ENCODE results near the gene FBXL7. TPM values are rescaled to one million over a fixed set of nuclear protein-coding genes. Genes with fewer than 3 reads are reported as not detected.

FBXL7 gene
- total RNA-seq, 2 experiments from 2014 or later = not detected

DNA sequence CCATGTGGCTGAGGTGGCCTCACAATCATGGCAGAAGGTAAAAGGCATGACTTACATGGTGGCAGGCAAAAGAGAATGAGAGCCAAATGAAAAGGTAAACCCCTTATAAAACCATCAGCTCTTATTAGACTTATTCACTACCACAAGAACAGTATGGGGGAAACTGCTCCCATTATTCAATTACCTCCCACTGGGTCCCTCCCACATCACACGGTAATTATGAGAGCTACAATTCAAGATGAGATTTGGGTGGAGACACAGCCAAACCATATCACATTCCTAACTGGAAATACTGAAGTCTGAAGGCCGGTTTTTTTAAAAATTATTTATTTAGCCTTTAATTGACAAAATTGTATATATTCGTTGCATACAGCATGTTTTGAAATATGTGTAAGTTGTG is 28.5 kb downstream of the FBXL7 start:
- H3K9me3 Mint-ChIP-seq = peaks cover 4% of the 10 kb centered on the region
- H3K27me3 Mint-ChIP-seq = no peaks in the 10 kb centered on the region
- no peaks in the 10 kb centered on the region for H3K4me1 Mint-ChIP-seq (ENCODE audit: low read depth)
- no peak for DNase-seq
- POLR2A ChIA-PET = no interaction called here
- CTCF ChIA-PET = no interaction called here
- no peak overlapping the region for H3K27ac Mint-ChIP-seq
- H3K36me3 Mint-ChIP-seq = no peaks in the 10 kb centered on the region
- H3K4me3 Mint-ChIP-seq = no peak overlapping the region
- intact Hi-C loops (cut with micrococcal nuclease) = no loop called here

GRCh38 chr5:15529013-15529412 is 29.0 kb downstream of the FBXL7 start:
- Mint-ChIP-seq H3K4me1 (ENCODE audit: low read depth) (no peaks in the 10 kb centered on the region), H3K9me3 (peaks cover 4% of the 10 kb centered on the region), H3K36me3 (no peaks in the 10 kb centered on the region), H3K27me3 (no peaks in the 10 kb centered on the region), H3K27ac (no peak overlapping the region), H3K4me3 (no peak overlapping the region)
- no peak for DNase-seq
- intact Hi-C loops (cut with micrococcal nuclease) = no loop called here
- ChIA-PET CTCF (interaction anchor here (1.2 kb wide), 1 partner anchor 10 kb away, joined by 3 read pairs; no protein-coding TSS in a partner anchor), POLR2A (no interaction called here)

DNA sequence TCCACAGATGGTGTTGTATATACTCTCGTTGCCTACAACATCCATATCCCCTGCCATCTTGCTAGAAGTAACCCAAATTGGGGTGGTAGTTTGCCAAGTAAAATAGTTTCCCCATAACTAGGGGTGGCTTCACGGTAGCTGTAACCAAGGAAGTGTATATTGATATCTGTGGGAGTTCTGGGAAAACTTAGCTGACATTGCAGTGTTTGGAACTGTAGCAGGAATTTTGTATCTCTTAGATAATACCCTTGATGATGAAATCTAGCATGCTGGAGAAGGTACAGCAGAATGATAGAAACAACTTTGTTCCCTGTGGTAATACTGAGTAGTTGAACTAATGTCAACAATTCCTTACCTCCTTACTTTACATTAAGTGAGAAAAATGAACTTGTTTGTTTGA is 29.8 kb downstream of the FBXL7 start:
- H3K27me3 Mint-ChIP-seq = no peaks in the 10 kb centered on the region
- H3K36me3 Mint-ChIP-seq = no peaks in the 10 kb centered on the region
- CTCF ChIA-PET = interaction anchor here (1.2 kb wide), 1 partner anchor 9 kb away, joined by 3 read pairs; no protein-coding TSS in a partner anchor
- intact Hi-C loops (cut with micrococcal nuclease) = no loop called here
- DNase-seq = no peak
- peaks cover 4% of the 10 kb centered on the region for H3K9me3 Mint-ChIP-seq
- no peak overlapping the region for H3K27ac Mint-ChIP-seq
- no peak overlapping the region for H3K4me3 Mint-ChIP-seq
- POLR2A ChIA-PET = no interaction called here
- no peaks in the 10 kb centered on the region for H3K4me1 Mint-ChIP-seq (ENCODE audit: low read depth)

GRCh38 chr5:15533129-15533893 is 33.3 kb downstream of the FBXL7 start:
- intact Hi-C loops (cut with micrococcal nuclease) = no loop called here
- POLR2A ChIA-PET = no interaction called here
- CTCF ChIA-PET = no interaction called here
- no peaks in the 10 kb centered on the region for H3K36me3 Mint-ChIP-seq
- peaks cover 5% of the 10 kb centered on the region for H3K9me3 Mint-ChIP-seq
- H3K4me3 Mint-ChIP-seq = no peak overlapping the region
- H3K27me3 Mint-ChIP-seq = no peaks in the 10 kb centered on the region
- DNase-seq = no peak
- no peaks in the 10 kb centered on the region for H3K4me1 Mint-ChIP-seq (ENCODE audit: low read depth)
- H3K27ac Mint-ChIP-seq = no peak overlapping the region

- no peak overlapping the region for H3K4me3 Mint-ChIP-seq
- H3K4me1 Mint-ChIP-seq (ENCODE audit: low read depth) = no peaks in the 10 kb centered on the region
- H3K27ac Mint-ChIP-seq = no peak overlapping the region
- no peak for DNase-seq
- ChIA-PET CTCF (no interaction called here), POLR2A (no interaction called here)
- intact Hi-C loops (cut with micrococcal nuclease) = no loop called here
- no peaks in the 10 kb centered on the region for H3K36me3 Mint-ChIP-seq
- peaks cover 5% of the 10 kb centered on the region for H3K9me3 Mint-ChIP-seq
- no peaks in the 10 kb centered on the region for H3K27me3 Mint-ChIP-seq
These were observed 36.0 kb downstream of the FBXL7 start for GRCh38 chr5:15535938-15536337.

- H3K9me3 Mint-ChIP-seq = peaks cover 3% of the 10 kb centered on the region
- H3K36me3 Mint-ChIP-seq = no peaks in the 10 kb centered on the region
- POLR2A ChIA-PET = no interaction called here
- no peaks in the 10 kb centered on the region for H3K27me3 Mint-ChIP-seq
- no peak overlapping the region for H3K4me3 Mint-ChIP-seq
- intact Hi-C loops (cut with micrococcal nuclease) = no loop called here
- no peaks in the 10 kb centered on the region for H3K4me1 Mint-ChIP-seq (ENCODE audit: low read depth)
- DNase-seq = no peak
- no peak overlapping the region for H3K27ac Mint-ChIP-seq
- CTCF ChIA-PET = interaction anchor here (0.8 kb wide), 1 partner anchor 9 kb away, joined by 3 read pairs; no protein-coding TSS in a partner anchor
These were observed 38.5 kb downstream of the FBXL7 start for GRCh38 chr5:15538516-15538915.

GRCh38 chr5:15539951-15540350 is 40.0 kb downstream of the FBXL7 start:
- Mint-ChIP-seq H3K9me3 (peaks cover 3% of the 10 kb centered on the region), H3K27me3 (no peaks in the 10 kb centered on the region), H3K36me3 (no peaks in the 10 kb centered on the region), H3K4me1 (ENCODE audit: low read depth) (no peaks in the 10 kb centered on the region), H3K4me3 (no peak overlapping the region), H3K27ac (no peak overlapping the region)
- no peak for DNase-seq
- POLR2A ChIA-PET = no interaction called here
- intact Hi-C loops (cut with micrococcal nuclease) = no loop called here
- CTCF ChIA-PET = no interaction called here

DNA sequence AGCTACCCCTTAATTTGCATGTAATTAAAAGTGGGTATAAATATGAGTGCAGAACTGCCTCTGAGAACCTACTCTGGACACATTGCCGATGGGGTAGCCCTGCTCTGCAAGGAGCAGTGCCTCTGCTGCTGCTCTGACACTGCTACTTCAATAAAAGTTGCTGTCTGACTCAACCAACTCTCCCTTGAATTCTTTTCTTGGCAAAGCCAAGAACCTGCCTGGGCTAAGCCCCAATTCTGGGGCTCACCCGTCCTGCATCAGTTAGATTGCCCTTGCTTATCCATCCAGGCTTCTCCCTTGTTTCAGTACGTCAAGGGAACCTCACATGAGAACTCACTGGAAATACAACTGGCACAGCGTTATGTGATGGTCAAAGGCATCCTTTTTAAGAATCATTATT is 44.1 kb downstream of the FBXL7 start:
- Mint-ChIP-seq H3K36me3 (no peaks in the 10 kb centered on the region), H3K27ac (no peak overlapping the region), H3K27me3 (no peaks in the 10 kb centered on the region), H3K9me3 (peaks cover 2% of the 10 kb centered on the region), H3K4me3 (no peak overlapping the region), H3K4me1 (ENCODE audit: low read depth) (no peaks in the 10 kb centered on the region)
- ChIA-PET CTCF (no interaction called here), POLR2A (no interaction called here)
- intact Hi-C loops (cut with micrococcal nuclease) = no loop called here
- DNase-seq = no peak

- Mint-ChIP-seq H3K4me3 (no peak overlapping the region), H3K4me1 (ENCODE audit: low read depth) (no peaks in the 10 kb centered on the region), H3K27ac (no peak overlapping the region), H3K9me3 (peaks cover 3% of the 10 kb centered on the region), H3K36me3 (no peaks in the 10 kb centered on the region), H3K27me3 (no peaks in the 10 kb centered on the region)
- POLR2A ChIA-PET = no interaction called here
- CTCF ChIA-PET = interaction anchor here (0.7 kb wide), 1 partner anchor 225 kb away, joined by 3 read pairs; no protein-coding TSS in a partner anchor
- intact Hi-C loops (cut with micrococcal nuclease) = no loop called here
- no peak for DNase-seq
These were observed 45.1 kb downstream of the FBXL7 start for GRCh38 chr5:15545082-15545481.

DNA sequence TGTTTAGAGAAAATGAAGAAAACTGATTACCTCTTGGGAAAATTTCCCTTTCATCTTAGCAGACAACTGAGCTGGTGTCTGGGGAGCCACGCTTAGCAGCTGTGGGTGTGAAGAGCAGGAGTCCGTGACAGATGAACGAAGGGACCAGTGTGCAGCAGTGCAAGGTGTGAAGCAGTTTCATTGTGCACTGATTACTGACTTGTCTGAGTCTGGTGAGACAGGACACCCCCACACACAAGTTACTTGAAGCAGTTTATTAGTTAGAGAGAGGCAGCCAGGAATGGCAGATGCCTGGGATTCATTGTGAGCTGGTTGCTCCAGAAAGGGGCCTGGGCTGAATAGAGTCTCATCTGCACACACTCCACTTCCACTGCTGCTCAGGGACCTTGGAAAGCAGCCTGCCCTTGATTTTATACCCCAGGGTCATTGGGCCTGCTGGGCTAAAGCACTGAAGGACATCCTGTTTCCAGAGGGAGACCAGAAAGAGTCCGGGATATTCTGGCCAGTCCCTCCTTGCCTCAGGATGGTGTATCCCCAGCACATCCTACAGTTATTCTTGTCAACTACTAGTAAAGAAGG is 47.4 kb downstream of the FBXL7 start:
- intact Hi-C loops (cut with micrococcal nuclease) = no loop called here
- CTCF ChIA-PET = no interaction called here
- Mint-ChIP-seq H3K27me3 (no peaks in the 10 kb centered on the region), H3K9me3 (peaks cover 4% of the 10 kb centered on the region), H3K27ac (no peak overlapping the region), H3K4me1 (ENCODE audit: low read depth) (no peaks in the 10 kb centered on the region), H3K4me3 (no peak overlapping the region), H3K36me3 (no peaks in the 10 kb centered on the region)
- no peak for DNase-seq
- POLR2A ChIA-PET = no interaction called here

GRCh38 chr5:15549961-15550360 is 50.0 kb downstream of the FBXL7 start:
- Mint-ChIP-seq H3K4me3 (no peak overlapping the region), H3K36me3 (no peaks in the 10 kb centered on the region), H3K9me3 (peaks cover 4% of the 10 kb centered on the region), H3K27ac (no peak overlapping the region), H3K27me3 (no peaks in the 10 kb centered on the region), H3K4me1 (ENCODE audit: low read depth) (no peaks in the 10 kb centered on the region)
- CTCF ChIA-PET = no interaction called here
- DNase-seq = no peak
- POLR2A ChIA-PET = no interaction called here
- intact Hi-C loops (cut with micrococcal nuclease) = loop anchor here (10.0 kb wide), 1 partner anchor 615 kb away; no protein-coding TSS in a partner anchor

DNA sequence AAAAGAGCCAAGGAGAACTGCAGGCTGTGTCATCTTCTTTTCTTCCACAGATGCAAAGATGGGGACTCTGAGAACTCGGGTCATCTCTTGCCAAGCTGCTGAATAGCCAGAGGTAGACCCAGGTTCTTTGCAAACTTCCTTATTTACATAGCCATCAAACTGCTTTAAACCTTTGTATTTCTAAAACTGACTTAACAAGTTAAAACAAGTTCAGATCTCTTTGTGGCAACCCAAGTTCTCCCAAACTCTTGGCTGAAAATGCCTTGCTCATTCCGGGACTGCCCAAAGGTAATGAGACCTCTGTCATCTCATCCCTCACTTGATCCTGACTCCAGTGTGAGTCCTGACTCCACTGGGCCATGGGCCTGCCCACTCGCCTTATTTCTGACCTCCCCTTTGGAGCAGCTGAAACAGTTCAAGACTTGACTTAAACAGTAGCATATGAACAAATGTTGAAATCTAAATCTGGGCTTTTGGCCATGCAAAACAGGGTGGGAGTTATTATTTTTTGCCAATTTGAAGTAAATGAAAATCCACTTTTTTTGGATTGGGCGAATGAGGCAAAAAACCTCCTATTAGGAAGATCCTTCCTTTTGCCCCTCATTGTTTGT is 50.6 kb downstream of the FBXL7 start:
- H3K9me3 Mint-ChIP-seq = peaks cover 4% of the 10 kb centered on the region
- H3K27me3 Mint-ChIP-seq = no peaks in the 10 kb centered on the region
- no peak overlapping the region for H3K4me3 Mint-ChIP-seq
- H3K36me3 Mint-ChIP-seq = no peaks in the 10 kb centered on the region
- CTCF ChIA-PET = no interaction called here
- POLR2A ChIA-PET = no interaction called here
- H3K27ac Mint-ChIP-seq = no peak overlapping the region
- H3K4me1 Mint-ChIP-seq (ENCODE audit: low read depth) = no peaks in the 10 kb centered on the region
- no peak for DNase-seq
- intact Hi-C loops (cut with micrococcal nuclease) = loop anchor here (10.0 kb wide), 1 partner anchor 616 kb away; no protein-coding TSS in a partner anchor

- ChIA-PET CTCF (no interaction called here), POLR2A (no interaction called here)
- Mint-ChIP-seq H3K9me3 (peaks cover 4% of the 10 kb centered on the region), H3K27me3 (no peaks in the 10 kb centered on the region), H3K4me3 (no peak overlapping the region), H3K36me3 (no peaks in the 10 kb centered on the region), H3K4me1 (ENCODE audit: low read depth) (no peaks in the 10 kb centered on the region), H3K27ac (no peak overlapping the region)
- intact Hi-C loops (cut with micrococcal nuclease) = loop anchor here (10.0 kb wide), 1 partner anchor 616 kb away; no protein-coding TSS in a partner anchor
- no peak for DNase-seq
These were observed 51.1 kb downstream of the FBXL7 start for GRCh38 chr5:15551113-15551504.
